B cell (primary cell): ENCODE measurements around the gene STAM.

Experiments used
- CTCF ChIP-seq: fragments of 200-600 bp; IDR thresholded peaks from one replicate; pipeline ENCODE4 v1.8.0; 2022; ENCODE audit warnings: antibody characterized with exemption, mild to moderate bottlenecking
- EZH2 ChIP-seq: IDR thresholded peaks from 2 replicates; pipeline ENCODE4 v1.6.1; 2012; ENCODE audit warnings: borderline replicate concordance, low read depth, mild to moderate bottlenecking, moderate library complexity, low read length; ENCODE audit not compliant: insufficient read depth, poor library complexity, severe bottlenecking

GRCh38 chr10:17713758-17714157 lies 69.8 kb downstream of the STAM start:
- TF ChIP-seq CTCF (no peak), EZH2 (no peak)
